OCI-LY7 (cell line): ENCODE data around the gene SNX19. TPM values are rescaled to one million over a fixed set of nuclear protein-coding genes. Genes with fewer than 3 reads are reported as not detected.

Experiments
- Bru-seq: library from RNA; stranded (reverse); fragments of 400-500 nt; gene quantifications from one replicate; lab custom pipeline; 2021; lab: Mats Ljungman, UMichigan
- BruChase-seq, 2 experiments: library from RNA; stranded (reverse); fragments of 400-500 nt; gene quantifications; one replicate each; lab custom pipeline; 2021; lab: Mats Ljungman, UMichigan
- BruUV-seq: library from RNA; stranded (reverse); fragments of 400-500 nt; replicated peaks from 2 replicates; lab custom pipeline; 2021; lab: Mats Ljungman, UMichigan
- CTCF ChIA-PET: fragments of 300-600 bp; sonication (Branson Sonifier 250); formaldehyde crosslinking; loops from one replicate; lab custom pipeline; 2022; ENCODE audit warnings: antibody characterized with exemption; ENCODE audit not compliant: unreplicated experiment; lab: Charles Lee
- POLR2A ChIA-PET: fragments of 300-600 bp; sonication (Branson Sonifier 250); formaldehyde crosslinking; loops from one replicate; lab custom pipeline; 2022; ENCODE audit warnings: antibody characterized with exemption; lab: Charles Lee
- DNase-seq: peaks from one replicate; pipeline ENCODE4 v3.0.0-alpha.2; 2015; ENCODE audit warnings: low spot score
- H2AFZ ChIP-seq: fragments of 200-600 bp; sonication (generic), shearing (Covaris generic); 2 replicates; pipeline ENCODE4 v1.6.1; 2014; ENCODE audit warnings: mild to moderate bottlenecking, antibody characterized with exemption, low read length, moderate library complexity
- H3K27ac ChIP-seq: fragments of 200-600 bp; sonication (generic); 2 replicates; pipeline ENCODE4 v1.5.1; 2014; ENCODE audit warnings: mixed run types, low read depth, mild to moderate bottlenecking, moderate library complexity, low read length, inconsistent platforms; ENCODE audit not compliant: poor library complexity, severe bottlenecking
- H3K36me3 ChIP-seq: fragments of 200-600 bp; sonication (generic); 2 replicates; pipeline ENCODE4 v1.6.1; 2014; ENCODE audit warnings: mild to moderate bottlenecking, antibody characterized with exemption, low read length, moderate library complexity, mixed read lengths; ENCODE audit not compliant: insufficient read depth
- H3K4me1 ChIP-seq: fragments of 200-600 bp; sonication (generic); 2 replicates; pipeline ENCODE4 v1.5.1; 2014; ENCODE audit warnings: mild to moderate bottlenecking, low read length; ENCODE audit not compliant: insufficient read depth, poor library complexity, severe bottlenecking
- H3K4me2 ChIP-seq: fragments of 200-600 bp; sonication (generic); 2 replicates; pipeline ENCODE4 v1.6.1; 2014; ENCODE audit warnings: mild to moderate bottlenecking, low read length
- H3K4me3 ChIP-seq: fragments of 200-600 bp; sonication (generic); 2 replicates; pipeline ENCODE4 v1.5.1; 2014; ENCODE audit warnings: mild to moderate bottlenecking, low read depth, low read length; ENCODE audit not compliant: poor library complexity, severe bottlenecking
- H3K79me2 ChIP-seq: fragments of 200-600 bp; sonication (generic); 2 replicates; pipeline ENCODE4 v1.6.1; 2016; ENCODE audit warnings: low read depth, mild to moderate bottlenecking, low read length, moderate library complexity, mixed read lengths; ENCODE audit not compliant: insufficient read depth
- H3K9me2 ChIP-seq: fragments of 200-600 bp; sonication (generic); 2 replicates; pipeline ENCODE4 v1.6.1; 2016; ENCODE audit warnings: mild to moderate bottlenecking, low read length, mixed read lengths; ENCODE audit not compliant: insufficient read depth
- H3K9me3 ChIP-seq: fragments of 200-600 bp; sonication (generic); 2 replicates; pipeline ENCODE4 v1.6.1; 2014; ENCODE audit warnings: mild to moderate bottlenecking, mixed run types, low read length, mixed read lengths
- H4K20me1 ChIP-seq: fragments of 200-600 bp; sonication (generic); 2 replicates; pipeline ENCODE4 v1.6.1; 2014; ENCODE audit warnings: mild to moderate bottlenecking, antibody characterized with exemption, low read length, moderate library complexity, mixed read lengths; ENCODE audit not compliant: insufficient read depth
- EZH2phosphoT487 ChIP-seq: fragments of 200-600 bp; sonication (generic); IDR thresholded peaks from 2 replicates; pipeline ENCODE4 v1.6.1; 2018; ENCODE audit warnings: low read depth, borderline replicate concordance, mild to moderate bottlenecking, mixed run types, antibody characterized with exemption, low read length, moderate library complexity, mixed read lengths
- intact Hi-C: fragments of 100-400 bp; cut with micrococcal nuclease; formaldehyde crosslinking; loops from one replicate; pipeline ENCODE4 v1.10.0; 2022; ENCODE audit not compliant: unreplicated experiment
- long read RNA-seq: library from polyadenylated mRNA; stranded (forward); transcript quantifications from one replicate; pipeline ENCODE4 v2.0.0, GENCODE V29; 2022
- total RNA-seq, 2 experiments: library from RNA; depleted of rRNA in 1 of 2; stranded (reverse); fragments of >200 nt in 1 of 2; shearing (Covaris generic) in 1 of 2; gene quantifications; 2 replicates each; pipeline ENCODE4 v1.2.3, GENCODE V29; 2014 to 2022
- TF ChIP-seq, protein P1 (sequence below): fragments of 200-600 bp; sonication (generic); conservative IDR thresholded peaks from 2 replicates; pipeline ENCODE4 v1.5.1; 2014; ENCODE audit warnings: mild to moderate bottlenecking, antibody characterized with exemption, low read length, moderate library complexity, mixed read lengths

The SNX19 gene
- total RNA-seq (2014; rRNA removed; shearing (Covaris generic)) (35.8 and 43.5 TPM in 2 replicates), total RNA-seq (2022) (34.8 and 35.0 TPM in 2 replicates), Bru-seq, nascent RNA (percentile 79 among the genes with signal in this experiment), BruChase-seq, experiment 1, labeled RNA remaining after a 6-hour chase (percentile 77 among the genes with signal in this experiment), BruChase-seq, experiment 2, labeled RNA remaining after a 2-hour chase (percentile 79 among the genes with signal in this experiment)
- long read RNA-seq, full-length matches to known transcripts: 19 of 30 reads
- long read RNA-seq, partial matches to known transcripts: 4 of 30 reads
- long read RNA-seq, other reads (novel, unspliced or antisense): 7 of 30 reads

GRCh38 chr11:130916238-130916855 lies at the start of gene SNX19:
TSS of gene SNX19 (minus strand) at chr11:130916479. CDS start at chr11:130915939, 540 bp downstream.
- no peaks in the 10 kb centered on the region for H3K9me3 ChIP-seq
- H4K20me1 ChIP-seq: no peaks in the 10 kb centered on the region
- H3K4me2 ChIP-seq: peak within 1 kb of the TSS; percentile 77
- no peaks in the 10 kb centered on the region for H3K9me2 ChIP-seq
- peak; percentile 89 for DNase-seq
- POLR2A ChIA-PET: interaction anchor here (0.5 to 1.2 kb wide), 2 partner anchors 16 to 926 kb away, joined by 3 read pairs; no protein-coding TSS in a partner anchor
- intact Hi-C loops: loop anchor here (10.0 kb wide), 1 partner anchor 458 kb away; the partner anchor contains the start of gene NTM
- peaks cover 21% of the 10 kb centered on the region for H3K36me3 ChIP-seq
- CTCF ChIA-PET: interaction anchor here (0.6 to 1.6 kb wide), 2 partner anchors 22 to 28 kb away, joined by 3 read pairs; no protein-coding TSS in a partner anchor
- TF ChIP-seq EZH2phosphoT487: no peak
- TF ChIP-seq, protein P1, sequence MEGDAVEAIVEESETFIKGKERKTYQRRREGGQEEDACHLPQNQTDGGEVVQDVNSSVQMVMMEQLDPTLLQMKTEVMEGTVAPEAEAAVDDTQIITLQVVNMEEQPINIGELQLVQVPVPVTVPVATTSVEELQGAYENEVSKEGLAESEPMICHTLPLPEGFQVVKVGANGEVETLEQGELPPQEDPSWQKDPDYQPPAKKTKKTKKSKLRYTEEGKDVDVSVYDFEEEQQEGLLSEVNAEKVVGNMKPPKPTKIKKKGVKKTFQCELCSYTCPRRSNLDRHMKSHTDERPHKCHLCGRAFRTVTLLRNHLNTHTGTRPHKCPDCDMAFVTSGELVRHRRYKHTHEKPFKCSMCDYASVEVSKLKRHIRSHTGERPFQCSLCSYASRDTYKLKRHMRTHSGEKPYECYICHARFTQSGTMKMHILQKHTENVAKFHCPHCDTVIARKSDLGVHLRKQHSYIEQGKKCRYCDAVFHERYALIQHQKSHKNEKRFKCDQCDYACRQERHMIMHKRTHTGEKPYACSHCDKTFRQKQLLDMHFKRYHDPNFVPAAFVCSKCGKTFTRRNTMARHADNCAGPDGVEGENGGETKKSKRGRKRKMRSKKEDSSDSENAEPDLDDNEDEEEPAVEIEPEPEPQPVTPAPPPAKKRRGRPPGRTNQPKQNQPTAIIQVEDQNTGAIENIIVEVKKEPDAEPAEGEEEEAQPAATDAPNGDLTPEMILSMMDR: peak; percentile 80
- peak within 1 kb of the TSS; percentile 84 for H2AFZ ChIP-seq
- peaks cover 8% of the 10 kb centered on the region; the same call in 1 of the 2 replicates for H3K79me2 ChIP-seq
- H3K27ac ChIP-seq: no peak within 1 kb of the TSS
- peak within 1 kb of the TSS; percentile 93 for H3K4me3 ChIP-seq
- peaks cover 7% of the 10 kb centered on the region for H3K4me1 ChIP-seq
- BruUV-seq: no TSS peak

DNA sequence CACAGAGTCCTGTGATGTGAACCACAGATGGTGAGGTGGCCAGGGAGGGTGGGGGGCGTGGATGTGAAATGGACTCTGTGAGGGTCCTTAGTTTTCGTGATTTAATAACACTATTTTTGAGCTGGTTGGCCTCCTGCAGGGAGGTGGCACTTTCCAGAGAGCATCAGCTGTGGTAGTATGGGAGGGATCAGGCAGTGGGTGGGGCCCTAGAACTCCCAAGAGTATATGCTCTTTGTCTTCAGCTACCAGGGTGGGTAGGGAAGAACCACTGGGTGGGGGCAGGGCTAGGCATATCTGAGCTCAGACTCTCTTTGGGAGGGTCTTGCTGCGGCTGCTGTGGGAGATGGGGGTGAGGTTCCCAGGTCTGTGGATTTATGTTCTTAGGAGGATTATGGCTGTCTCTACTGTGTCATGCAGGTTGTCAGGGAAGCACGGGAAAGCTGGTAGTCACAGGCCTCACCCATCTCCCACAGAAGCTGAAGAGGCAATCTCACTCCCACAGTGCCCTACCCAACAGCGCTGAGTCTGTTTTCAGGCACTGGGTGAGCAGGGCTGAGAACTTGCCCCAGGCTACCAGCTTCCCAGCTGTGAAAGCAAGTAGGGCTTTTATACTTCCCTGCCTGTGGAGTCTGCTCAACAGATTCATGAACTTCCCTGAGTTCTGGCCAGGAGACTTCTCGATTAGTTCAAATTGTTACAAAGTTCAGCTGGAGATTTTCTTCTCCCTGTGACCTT lies 47.9 kb upstream of the SNX19 start:
- POLR2A ChIA-PET: no interaction called here
- Histone ChIP-seq H3K9me2 (no peaks in the 10 kb centered on the region), H3K36me3 (no peaks in the 10 kb centered on the region), H3K4me2 (no peak overlapping the region), H3K9me3 (no peaks in the 10 kb centered on the region), H3K79me2 (no peaks in the 10 kb centered on the region), H2AFZ (no peak overlapping the region), H3K27ac (no peak overlapping the region), H3K4me1 (no peaks in the 10 kb centered on the region), H4K20me1 (no peaks in the 10 kb centered on the region), H3K4me3 (no peak overlapping the region)
- CTCF ChIA-PET: no interaction called here
- no peak for DNase-seq
- intact Hi-C loops: no loop called here
- no peak for TF ChIP-seq EZH2phosphoT487
- TF ChIP-seq, protein P1: no peak
- no TSS peak for BruUV-seq
